ENCODE results near the gene OSBPL10. TPM values are rescaled to one million over a fixed set of nuclear protein-coding genes. Genes with fewer than 3 reads are reported as not detected.

Gene OSBPL10
- polyA plus RNA-seq, 6 donors from 2014 or later, result 28.7 to 65.6 (median 40.0) TPM

GRCh38 chr3:31909455-31909854, 71.6 kb downstream of the OSBPL10 start:
- H3K36me3 Mint-ChIP-seq, result peaks cover 0 to 7% of the 10 kb centered on the region in 2 donors
- H3K4me3 Mint-ChIP-seq, result peak overlapping the region in 4 of 8 donors; percentile 30 to 68 (median 49)
- no peaks in the 10 kb centered on the region for H3K9me3 Mint-ChIP-seq
- no peak for ATAC-seq (ENCODE audit: low read depth in 2 of 2)
- H3K27me3 Mint-ChIP-seq, result no peaks in the 10 kb centered on the region
- peak overlapping the region in 5 of 6 donors; percentile 19 to 82 (median 32) for H3K27ac Mint-ChIP-seq
- no peak for DNase-seq
- H3K4me1 Mint-ChIP-seq, result peaks cover 47 to 75% (median 55%) of the 10 kb centered on the region in 3 donors

GRCh38 chr3:31908391-31909097, 72.5 kb downstream of the OSBPL10 start:
- Mint-ChIP-seq H3K4me1 (peaks cover 53 to 80% (median 60%) of the 10 kb centered on the region in 3 donors), H3K9me3 (no peaks in the 10 kb centered on the region), H3K27ac (peak overlapping the region in 1 of 6 donors; percentile 11), H3K36me3 (peaks cover 0 to 7% of the 10 kb centered on the region in 2 donors), H3K27me3 (no peaks in the 10 kb centered on the region), H3K4me3 (peak overlapping the region in 5 of 8 donors; percentile 5 to 35 (median 25))
- ATAC-seq (ENCODE audit: low read depth in 2 of 2) (no peak), DNase-seq (no peak)

- DNase-seq, result no peak
These were observed 74.9 kb downstream of the OSBPL10 start for GRCh38 chr3:31906182-31906581.

GRCh38 chr3:31903686-31904431, 77.2 kb downstream of the OSBPL10 start:
- DNase-seq (no peak), ATAC-seq (ENCODE audit: low read depth in 2 of 2) (peak; percentile 78 to 91)
- H3K27me3 Mint-ChIP-seq, result no peaks in the 10 kb centered on the region
- peak overlapping the region; percentile 28 to 83 (median 72) for H3K4me3 Mint-ChIP-seq
- no peaks in the 10 kb centered on the region for H3K9me3 Mint-ChIP-seq
- H3K36me3 Mint-ChIP-seq, result peaks cover 0 to 7% of the 10 kb centered on the region in 2 donors
- H3K27ac Mint-ChIP-seq, result peak overlapping the region in 5 of 6 donors; percentile 44 to 94 (median 89)
- H3K4me1 Mint-ChIP-seq, result peaks cover 67 to 84% (median 81%) of the 10 kb centered on the region in 3 donors

More at GRCh38 chr3:31906182-31906581, 74.9 kb downstream of the OSBPL10 start:
- peak overlapping the region in 6 of 8 donors; percentile 35 to 72 (median 62) for H3K4me3 Mint-ChIP-seq
- peaks cover 0 to 7% of the 10 kb centered on the region in 2 donors for H3K36me3 Mint-ChIP-seq
- H3K27ac Mint-ChIP-seq, result peak overlapping the region in 5 of 6 donors; percentile 59 to 89 (median 72)
- H3K4me1 Mint-ChIP-seq, result peaks cover 69 to 85% (median 80%) of the 10 kb centered on the region in 3 donors
- ATAC-seq (ENCODE audit: low read depth in 2 of 2), result no peak
- no peaks in the 10 kb centered on the region for H3K9me3 Mint-ChIP-seq
- H3K27me3 Mint-ChIP-seq, result no peaks in the 10 kb centered on the region

- H3K9me3 Mint-ChIP-seq, result no peaks in the 10 kb centered on the region
- DNase-seq (no peak), ATAC-seq (ENCODE audit: low read depth in 2 of 2) (no peak)
- H3K27ac Mint-ChIP-seq, result peak overlapping the region in 5 of 6 donors; percentile 11 to 90 (median 66)
- no peaks in the 10 kb centered on the region for H3K27me3 Mint-ChIP-seq
- peak overlapping the region in 2 of 8 donors; percentile 0 to 36 for H3K4me3 Mint-ChIP-seq
- H3K4me1 Mint-ChIP-seq, result peaks cover 56 to 66% (median 64%) of the 10 kb centered on the region in 3 donors
- H3K36me3 Mint-ChIP-seq, result no peaks in the 10 kb centered on the region
These were observed 80.5 kb downstream of the OSBPL10 start for GRCh38 chr3:31900583-31900982.

- Mint-ChIP-seq H3K4me3 (peak overlapping the region in 2 of 8 donors; percentile 20 to 57), H3K9me3 (no peaks in the 10 kb centered on the region), H3K4me1 (peaks cover 54 to 67% (median 67%) of the 10 kb centered on the region in 3 donors), H3K36me3 (peaks cover 5 to 6% of the 10 kb centered on the region in 2 donors), H3K27me3 (no peaks in the 10 kb centered on the region), H3K27ac (peak overlapping the region in 5 of 6 donors; percentile 30 to 74 (median 66))
- DNase-seq (no peak), ATAC-seq (ENCODE audit: low read depth in 2 of 2) (no peak)
These were observed 84.2 kb downstream of the OSBPL10 start for GRCh38 chr3:31896648-31897433.

- H3K4me3 Mint-ChIP-seq, result no peak overlapping the region
- no peak overlapping the region for H3K27ac Mint-ChIP-seq
- H3K27me3 Mint-ChIP-seq, result no peaks in the 10 kb centered on the region
- DNase-seq (no peak), ATAC-seq (ENCODE audit: low read depth in 2 of 2) (no peak)
- peaks cover 51 to 67% (median 67%) of the 10 kb centered on the region in 3 donors for H3K4me1 Mint-ChIP-seq
- peaks cover 8 to 11% of the 10 kb centered on the region in 2 donors for H3K36me3 Mint-ChIP-seq
- H3K9me3 Mint-ChIP-seq, result no peaks in the 10 kb centered on the region
These were observed 85.0 kb downstream of the OSBPL10 start for GRCh38 chr3:31896026-31896425.

- no peak overlapping the region for H3K4me3 Mint-ChIP-seq
- H3K4me1 Mint-ChIP-seq, result peaks cover 52 to 69% (median 67%) of the 10 kb centered on the region in 3 donors
- ATAC-seq (ENCODE audit: low read depth in 2 of 2) (no peak), DNase-seq (no peak)
- H3K27me3 Mint-ChIP-seq, result no peaks in the 10 kb centered on the region
- H3K9me3 Mint-ChIP-seq, result no peaks in the 10 kb centered on the region
- H3K27ac Mint-ChIP-seq, result peak overlapping the region in 2 of 6 donors; percentile 12 to 35
- peaks cover 8 to 11% of the 10 kb centered on the region in 2 donors for H3K36me3 Mint-ChIP-seq
These were observed 85.6 kb downstream of the OSBPL10 start for GRCh38 chr3:31895471-31895870.

- no peak for ATAC-seq (ENCODE audit: low read depth in 2 of 2)
- no peaks in the 10 kb centered on the region for H3K27me3 Mint-ChIP-seq
- H3K27ac Mint-ChIP-seq, result peak overlapping the region in 1 of 6 donors; percentile 8
- H3K4me1 Mint-ChIP-seq, result peaks cover 62 to 83% (median 78%) of the 10 kb centered on the region in 3 donors
- peaks cover 8 to 16% of the 10 kb centered on the region in 2 donors for H3K36me3 Mint-ChIP-seq
- peak overlapping the region in 4 of 8 donors; percentile 5 to 54 (median 23) for H3K4me3 Mint-ChIP-seq
- peaks cover 0 to 2% (median 0%) of the 10 kb centered on the region in 7 donors for H3K9me3 Mint-ChIP-seq
- DNase-seq, result no peak
These were observed 88.0 kb downstream of the OSBPL10 start for GRCh38 chr3:31892916-31893573.

- ATAC-seq (ENCODE audit: low read depth in 2 of 2) (no peak), DNase-seq (no peak)
- Mint-ChIP-seq H3K9me3 (peaks cover 0 to 3% (median 0%) of the 10 kb centered on the region in 7 donors), H3K4me1 (peaks cover 68 to 88% (median 84%) of the 10 kb centered on the region in 3 donors), H3K27me3 (no peaks in the 10 kb centered on the region), H3K36me3 (peaks cover 8 to 16% of the 10 kb centered on the region in 2 donors), H3K4me3 (peak overlapping the region in 4 of 8 donors; percentile 22 to 82 (median 37)), H3K27ac (peak overlapping the region in 2 of 6 donors; percentile 19 to 37)
These were observed 88.6 kb downstream of the OSBPL10 start for GRCh38 chr3:31892500-31892899.

GRCh38 chr3:31891876-31892455, 89.1 kb downstream of the OSBPL10 start:
- H3K4me1 Mint-ChIP-seq, result peaks cover 68 to 88% (median 84%) of the 10 kb centered on the region in 3 donors
- no peak for ATAC-seq (ENCODE audit: low read depth in 2 of 2)
- no peaks in the 10 kb centered on the region for H3K27me3 Mint-ChIP-seq
- DNase-seq, result no peak
- peak overlapping the region in 4 of 6 donors; percentile 9 to 58 (median 16) for H3K27ac Mint-ChIP-seq
- peaks cover 8 to 16% of the 10 kb centered on the region in 2 donors for H3K36me3 Mint-ChIP-seq
- H3K4me3 Mint-ChIP-seq, result peak overlapping the region in 4 of 8 donors; percentile 18 to 82 (median 34)
- peaks cover 0 to 3% (median 0%) of the 10 kb centered on the region in 7 donors for H3K9me3 Mint-ChIP-seq

All from naive B cell (primary cell).